Measurements from ENCODE around the gene DPPA5. TPM values are rescaled to one million over a fixed set of nuclear protein-coding genes. Genes with fewer than 3 reads are reported as not detected.

Gene DPPA5
- total and polyA plus RNA-seq, 2 donors (not counting 3 experiments of a cell fraction or from before 2014, with no cell fraction given), result not detected

- Histone ChIP-seq H3K9me3 (replicated peaks; ENCODE audit: control insufficient read depth, insufficient read depth, low read length) (no peaks in the 10 kb centered on the region), H3K4me1 (ENCODE audit: control insufficient read depth, extremely low read depth, insufficient read depth, low read length) (peaks cover 10% of the 10 kb centered on the region), H2AFZ (ENCODE audit: low read depth, low read length) (no peak overlapping the region), H3K9me1 (replicated peaks; ENCODE audit: control insufficient read depth, extremely low read depth, insufficient read depth, low read length) (no peaks in the 10 kb centered on the region), H3K79me2 (ENCODE audit: control insufficient read depth, insufficient read depth, low read length) (no peaks in the 10 kb centered on the region), H3K27ac (ENCODE audit: insufficient read depth, low read depth, low read length) (no peak overlapping the region), H3K4me3 (replicated peaks in 1 of 3; ENCODE audit: insufficient read depth in 1 of 3, low read depth in 1 of 3, low read length in 3 of 3) (no peak overlapping the region), H3K27me3 (ENCODE audit: control insufficient read depth in 2 of 2, insufficient read depth in 2 of 2, low read length in 2 of 2) (no peaks in the 10 kb centered on the region), H3K36me3 (ENCODE audit: control insufficient read depth in 2 of 2, extremely low read depth in 1 of 2, insufficient read depth in 2 of 2, low read length in 2 of 2) (no peaks in the 10 kb centered on the region), H3K9ac (replicated peaks; ENCODE audit: extremely low read depth, insufficient read depth, low read length) (no peak overlapping the region), H4K20me1 (replicated peaks; ENCODE audit: control insufficient read depth, extremely low read depth, insufficient read depth, low read length) (no peaks in the 10 kb centered on the region), H3K4me2 (ENCODE audit: insufficient read depth, low read length) (no peak overlapping the region)
- CTCF ChIA-PET, result interaction anchor here (2.1 kb wide), 1 partner anchor 16 kb away, joined by 5 read pairs; no protein-coding TSS in a partner anchor
- BruUV-seq (replicated peaks), result no TSS peak
- FAIRE-seq, result no peak
- TF ChIP-seq MAX (IDR thresholded peaks at IDR 0.05; ENCODE audit: insufficient read depth, insufficient read length), result no peak
- no peak for TF ChIP-seq MYC (IDR thresholded peaks at IDR 0.05; ENCODE audit: low read depth, low read length)
- TF ChIP-seq GATA2 (IDR thresholded peaks at IDR 0.05; ENCODE audit: insufficient read depth, insufficient read length, low read depth, low read length), result no peak
- TF ChIP-seq POLR2AphosphoS5 (IDR thresholded peaks at IDR 0.05; ENCODE audit: insufficient read depth, low read depth, low read length), result no peak
- no peak for TF ChIP-seq POLR2A (IDR thresholded peaks at IDR 0.05; ENCODE audit: low read depth, low read length)
- POLR2A ChIA-PET, result no interaction called here
- dilution Hi-C loops (cut with MboI; ENCODE audit: extremely low pct_ligation_motif_present, low sequenced_read_pairs) (no loop called here), intact Hi-C loops (cut with micrococcal nuclease) (loop anchor here (5.0 kb wide), 1 partner anchor 103 kb away; no protein-coding TSS in a partner anchor)
- DNase-seq (ENCODE audit: low read depth, low spot score), result no peak
These were observed 35.8 kb upstream of the DPPA5 start for GRCh38 chr6:73389854-73390253.

GRCh38 chr6:73388800-73389512 is 34.9 kb upstream of the DPPA5 start:
- H3K9ac ChIP-seq (replicated peaks; ENCODE audit: extremely low read depth, insufficient read depth, low read length), result peak overlapping the region; percentile 8
- H2AFZ ChIP-seq (ENCODE audit: low read depth, low read length), result peak overlapping the region; percentile 100
- H3K4me1 ChIP-seq (ENCODE audit: control insufficient read depth, extremely low read depth, insufficient read depth, low read length), result peaks cover 10% of the 10 kb centered on the region
- no peaks in the 10 kb centered on the region for H3K27me3 ChIP-seq (ENCODE audit: control insufficient read depth in 2 of 2, insufficient read depth in 2 of 2, low read length in 2 of 2)
- no peaks in the 10 kb centered on the region for H3K9me1 ChIP-seq (replicated peaks; ENCODE audit: control insufficient read depth, extremely low read depth, insufficient read depth, low read length)
- BruUV-seq (replicated peaks), result no TSS peak
- H3K4me2 ChIP-seq (ENCODE audit: insufficient read depth, low read length), result peak overlapping the region; percentile 98
- DNase-seq (ENCODE audit: low read depth, low spot score) (peak; percentile 64), FAIRE-seq (peak; percentile 82)
- H3K9me3 ChIP-seq (replicated peaks; ENCODE audit: control insufficient read depth, insufficient read depth, low read length), result no peaks in the 10 kb centered on the region
- peak overlapping the region; percentile 35 to 41 (median 37) for H3K4me3 ChIP-seq (replicated peaks in 1 of 3; ENCODE audit: insufficient read depth in 1 of 3, low read depth in 1 of 3, low read length in 3 of 3)
- ChIA-PET CTCF (interaction anchor here (0.5 to 2.1 kb wide), 23 partner anchors 8 to 772 kb away, joined by 3 to 26 read pairs (median 3); partner anchors contain the start of genes CGAS, MTO1 and OOEP), POLR2A (no interaction called here)
- H3K79me2 ChIP-seq (ENCODE audit: control insufficient read depth, insufficient read depth, low read length), result no peaks in the 10 kb centered on the region
- no peak overlapping the region for H3K27ac ChIP-seq (ENCODE audit: insufficient read depth, low read depth, low read length)
- intact Hi-C loops (cut with micrococcal nuclease), result loop anchor here (5.0 kb wide), 1 partner anchor 102 kb away; no protein-coding TSS in a partner anchor
- dilution Hi-C loops (cut with MboI; ENCODE audit: extremely low pct_ligation_motif_present, low sequenced_read_pairs), result no loop called here
- no peaks in the 10 kb centered on the region for H3K36me3 ChIP-seq (ENCODE audit: control insufficient read depth in 2 of 2, extremely low read depth in 1 of 2, insufficient read depth in 2 of 2, low read length in 2 of 2)
- TF ChIP-seq GATA2 (IDR thresholded peaks at IDR 0.05; ENCODE audit: insufficient read depth, insufficient read length, low read depth, low read length) (no peak), POLR2AphosphoS5 (IDR thresholded peaks at IDR 0.05; ENCODE audit: insufficient read depth, low read depth, low read length) (no peak), CTCF (IDR thresholded peaks at IDR 0.05; ENCODE audit: extremely low read depth in 1 of 2, insufficient read depth in 1 of 2, low read depth in 1 of 2, low read length in 2 of 2) (peak; percentile 60 to 69)
- H4K20me1 ChIP-seq (replicated peaks; ENCODE audit: control insufficient read depth, extremely low read depth, insufficient read depth, low read length), result no peaks in the 10 kb centered on the region
